8988T (cell line): ENCODE measurements around the gene SLCO2B1.

ENCODE experiments used
- DNase-seq: peaks from one replicate; pipeline ENCODE4 v3.0.0; 2011

Gene SLCO2B1

DNA sequence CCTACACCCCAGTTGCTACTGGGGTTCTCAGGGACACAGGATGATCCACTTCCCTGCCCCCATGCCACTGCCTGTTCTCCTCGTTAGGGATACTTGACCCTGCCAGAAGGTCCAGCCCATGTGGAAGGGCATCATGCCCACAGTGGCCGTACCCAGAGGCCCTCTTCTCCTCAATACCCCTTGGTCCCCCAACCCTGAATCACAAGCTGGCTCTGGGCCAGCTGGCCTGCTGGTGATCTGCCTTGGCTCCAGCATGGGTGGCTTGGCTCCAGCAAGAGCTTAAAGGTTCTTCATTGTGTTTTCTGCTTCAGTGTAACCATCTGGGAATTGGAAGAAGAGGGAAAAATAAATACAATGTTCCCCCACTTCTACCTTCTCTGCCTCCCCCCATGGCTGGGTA, 78.6 kb downstream of the SLCO2B1 start:
- DNase-seq: no peak

DNA sequence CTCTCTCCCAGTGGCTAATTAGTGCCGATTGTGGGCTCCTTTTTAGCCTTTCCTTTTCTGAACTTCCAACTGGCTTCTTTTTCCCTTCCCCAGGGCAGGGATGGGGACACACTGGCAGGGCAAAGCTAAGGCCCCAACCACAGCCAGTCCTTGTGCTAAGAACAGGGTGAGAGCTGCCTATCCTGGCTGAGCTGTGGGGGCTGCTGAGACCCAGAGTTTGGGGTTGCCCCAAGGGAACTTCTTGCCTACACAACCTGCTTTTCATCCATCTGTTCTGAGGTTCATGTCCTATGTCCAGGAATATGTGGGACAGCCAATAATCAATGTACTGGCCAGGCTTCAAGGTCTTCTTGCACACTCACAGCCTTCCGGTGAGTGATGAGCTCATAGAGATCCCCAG, 79.7 kb downstream of the SLCO2B1 start:
- no peak for DNase-seq

DNA sequence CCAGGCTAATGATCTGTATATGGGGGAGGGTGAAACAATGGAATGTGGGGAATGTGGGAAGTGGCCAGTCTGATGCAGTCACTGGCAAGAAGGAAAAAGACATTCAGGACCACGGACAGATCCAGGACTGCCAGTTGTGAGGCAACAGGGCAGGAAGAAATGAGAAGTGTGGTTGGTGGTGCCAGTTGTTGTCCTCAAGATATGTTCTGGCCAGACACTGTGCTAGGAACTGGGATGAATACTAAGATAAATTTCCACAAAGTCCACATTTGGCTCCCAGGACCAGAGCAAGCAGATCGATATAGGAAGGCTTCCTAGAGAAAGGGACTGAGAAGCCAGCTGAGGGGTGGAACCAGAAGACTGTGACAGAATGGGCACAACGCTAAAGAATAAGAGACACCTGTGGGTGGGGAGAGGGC, 82.9 kb downstream of the SLCO2B1 start:
- no peak for DNase-seq

DNA sequence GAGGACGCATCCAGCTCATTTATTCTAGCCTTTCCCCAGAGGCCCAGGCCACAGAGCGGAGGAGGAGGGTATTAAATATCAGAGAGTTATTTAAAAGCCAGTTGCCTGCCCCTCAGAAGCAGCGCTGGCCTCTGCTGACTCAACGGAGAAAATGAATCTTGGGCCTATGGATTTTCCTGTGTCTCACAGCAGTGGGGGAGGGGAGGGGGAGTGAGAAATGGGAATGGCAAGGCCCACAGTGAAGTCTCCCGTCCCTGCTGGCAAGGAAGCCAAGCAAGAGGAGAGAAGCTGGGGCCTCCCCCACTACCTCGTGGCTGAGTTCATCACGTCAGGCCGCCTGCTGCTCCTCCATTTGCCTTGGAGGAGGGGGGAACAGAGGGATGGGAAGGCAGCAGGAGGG, 85.2 kb downstream of the SLCO2B1 start:
- DNase-seq: no peak

DNA sequence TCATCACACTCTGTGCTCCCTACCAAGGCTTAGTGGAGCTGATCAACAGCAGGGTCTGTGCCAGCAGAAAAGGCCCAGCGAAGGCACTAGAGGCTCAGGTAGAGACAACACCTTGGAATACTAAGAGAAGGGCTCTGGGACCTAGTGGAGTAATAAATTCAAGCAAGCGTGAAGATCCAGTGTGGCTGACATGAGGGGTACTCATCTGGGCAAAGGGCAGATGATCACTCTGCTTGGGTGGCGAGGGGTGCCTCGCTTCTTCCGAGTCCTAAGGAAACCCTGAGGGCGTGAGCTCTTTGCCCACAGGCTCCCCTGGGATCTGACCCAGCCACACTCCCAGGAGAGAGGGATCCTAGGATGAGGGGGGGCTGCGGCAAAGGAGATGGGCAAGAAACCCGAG, 86.1 kb downstream of the SLCO2B1 start:
- no peak for DNase-seq

DNA sequence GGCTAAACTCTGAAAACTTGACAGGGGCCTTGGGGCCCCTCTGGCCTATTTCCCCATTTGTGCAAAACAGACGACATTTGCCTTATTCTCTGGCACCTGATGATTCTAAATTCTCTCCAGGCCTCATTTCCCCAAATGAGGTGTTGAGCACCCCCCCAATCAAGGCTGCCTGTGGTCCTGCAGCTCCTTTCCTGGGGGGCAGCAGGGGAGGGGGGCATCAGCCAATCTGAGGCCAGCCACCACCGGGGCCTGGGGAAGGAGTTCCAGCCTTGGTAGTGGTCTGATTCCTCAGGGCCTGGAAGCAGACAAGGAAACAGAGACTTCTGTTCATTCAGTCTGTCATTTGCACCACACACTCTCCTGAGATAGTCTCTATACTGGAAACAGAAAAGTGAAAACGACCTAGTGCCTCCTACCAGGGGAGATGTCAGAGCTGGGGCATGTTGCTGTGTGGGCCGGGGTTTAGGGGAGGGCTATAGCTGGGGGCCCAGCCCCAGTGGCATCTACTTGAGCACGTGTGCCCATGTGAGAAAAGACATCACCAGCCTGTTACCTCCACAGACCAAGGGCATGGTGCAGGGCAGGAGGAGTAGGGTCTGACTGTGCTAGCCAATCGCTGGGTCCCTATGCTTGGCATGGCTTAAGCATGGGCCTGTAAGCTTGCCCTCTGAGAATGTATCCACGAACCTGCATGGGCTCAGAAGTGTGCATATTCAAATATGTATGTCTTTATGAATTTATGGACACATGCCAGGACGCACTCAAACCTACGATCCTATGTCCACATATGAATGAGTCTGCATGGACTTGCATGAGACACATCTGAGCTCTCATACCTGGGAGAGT, 87.9 kb downstream of the SLCO2B1 start:
- no peak for DNase-seq

DNA sequence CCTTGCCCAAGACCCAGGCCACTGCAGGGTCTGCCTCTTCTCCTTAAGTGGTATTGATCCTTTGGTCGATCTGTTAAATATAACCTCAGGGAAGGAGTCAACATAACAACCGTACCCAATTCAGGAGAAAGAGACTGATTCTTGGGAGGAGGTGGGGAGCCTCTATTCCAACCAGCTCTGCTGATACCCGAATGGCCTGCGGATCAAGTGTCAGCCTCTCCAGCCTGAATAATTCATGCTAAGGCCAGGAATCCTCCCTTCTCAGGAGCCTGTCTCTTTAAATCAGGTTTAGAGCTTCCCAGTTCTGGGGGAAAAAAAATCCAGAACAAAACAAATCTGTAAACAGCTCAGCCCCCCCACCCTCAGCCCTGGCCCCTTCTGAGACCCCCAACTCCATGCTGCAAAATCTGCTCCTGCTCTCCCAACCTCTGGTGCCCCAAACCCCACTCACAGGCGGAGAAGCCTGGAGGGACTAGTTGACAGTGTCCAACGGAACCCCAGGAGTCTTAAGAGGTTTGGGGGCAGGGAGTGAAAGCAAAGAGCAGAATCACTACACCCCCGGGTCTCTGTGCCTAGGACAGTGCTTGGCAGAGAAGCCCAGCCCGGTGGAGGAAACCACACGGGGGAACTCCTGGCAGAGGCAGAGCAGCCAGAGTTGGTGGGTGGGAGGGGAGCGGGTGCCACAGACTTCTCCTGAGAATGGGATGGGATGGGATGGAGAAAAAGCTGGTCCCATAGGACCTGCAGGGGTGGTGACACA, 88.8 kb downstream of the SLCO2B1 start:
- no peak for DNase-seq

DNA sequence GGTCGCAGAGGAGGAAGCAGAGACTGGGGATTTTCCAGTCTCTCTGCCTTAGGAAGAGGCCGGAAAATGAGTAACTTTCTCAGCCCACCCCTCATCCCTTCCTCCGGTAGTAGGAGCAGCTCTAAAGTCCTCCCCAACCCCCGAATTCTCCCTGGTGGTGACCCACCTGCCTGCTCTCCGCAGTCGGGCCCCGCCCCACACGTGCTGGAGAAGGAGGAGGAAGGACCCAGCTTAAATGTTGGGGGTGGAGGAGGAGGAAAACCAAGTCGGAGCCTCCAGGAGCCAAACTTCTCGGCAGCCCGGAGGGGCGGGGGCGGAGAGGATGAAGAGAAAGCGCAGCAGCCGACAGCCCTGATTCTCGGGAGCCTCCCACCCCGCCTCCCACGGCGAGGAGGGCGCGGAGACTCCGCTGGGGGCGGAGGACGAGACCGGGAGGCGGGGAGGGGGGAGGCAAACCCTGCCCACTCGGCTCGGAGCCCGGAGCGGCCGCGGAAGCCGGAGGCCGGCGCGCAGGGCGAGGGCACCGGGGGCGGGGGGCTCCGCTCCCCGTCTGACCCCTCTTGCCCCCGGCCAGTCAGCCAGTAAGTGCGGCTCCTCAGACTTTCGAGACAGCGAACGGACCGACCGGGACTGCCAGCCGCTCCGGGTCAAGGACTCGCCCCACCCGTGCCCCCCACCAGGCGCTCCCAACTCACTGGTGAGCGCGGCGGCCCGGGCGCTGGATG, 89.6 kb downstream of the SLCO2B1 start, which contains the start of gene TPBGL:
TPBGL (plus strand) TSS at position 464 of the 725 bp plus-strand sequence. CDS start 276 bp downstream, outside the sequence.
- DNase-seq: no peak

DNA sequence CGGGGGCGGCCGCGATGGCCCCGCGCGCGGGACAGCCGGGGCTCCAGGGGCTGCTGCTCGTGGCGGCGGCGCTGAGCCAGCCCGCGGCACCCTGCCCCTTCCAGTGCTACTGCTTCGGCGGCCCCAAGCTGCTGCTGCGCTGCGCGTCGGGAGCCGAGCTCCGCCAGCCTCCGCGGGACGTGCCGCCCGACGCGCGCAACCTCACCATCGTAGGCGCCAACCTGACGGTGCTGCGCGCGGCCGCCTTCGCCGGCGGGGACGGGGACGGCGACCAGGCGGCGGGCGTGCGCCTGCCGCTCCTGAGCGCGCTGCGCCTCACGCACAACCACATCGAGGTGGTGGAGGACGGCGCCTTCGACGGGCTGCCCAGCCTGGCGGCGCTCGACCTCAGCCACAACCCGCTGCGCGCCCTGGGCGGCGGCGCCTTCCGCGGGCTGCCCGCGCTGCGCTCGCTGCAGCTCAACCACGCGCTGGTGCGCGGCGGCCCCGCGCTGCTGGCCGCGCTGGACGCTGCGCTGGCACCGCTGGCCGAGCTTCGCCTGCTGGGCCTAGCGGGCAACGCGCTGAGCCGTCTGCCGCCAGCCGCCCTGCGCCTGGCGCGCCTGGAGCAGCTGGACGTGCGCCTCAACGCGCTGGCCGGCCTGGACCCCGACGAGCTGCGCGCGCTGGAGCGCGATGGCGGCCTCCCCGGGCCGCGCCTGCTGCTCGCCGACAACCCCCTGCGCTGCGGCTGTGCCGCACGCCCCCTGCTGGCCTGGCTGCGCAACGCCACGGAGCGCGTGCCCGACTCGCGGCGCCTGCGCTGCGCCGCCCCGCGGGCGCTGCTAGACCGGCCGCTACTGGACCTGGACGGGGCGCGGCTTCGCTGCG, 90.4 kb downstream of the SLCO2B1 start:
- DNase-seq: peak; percentile 100

DNA sequence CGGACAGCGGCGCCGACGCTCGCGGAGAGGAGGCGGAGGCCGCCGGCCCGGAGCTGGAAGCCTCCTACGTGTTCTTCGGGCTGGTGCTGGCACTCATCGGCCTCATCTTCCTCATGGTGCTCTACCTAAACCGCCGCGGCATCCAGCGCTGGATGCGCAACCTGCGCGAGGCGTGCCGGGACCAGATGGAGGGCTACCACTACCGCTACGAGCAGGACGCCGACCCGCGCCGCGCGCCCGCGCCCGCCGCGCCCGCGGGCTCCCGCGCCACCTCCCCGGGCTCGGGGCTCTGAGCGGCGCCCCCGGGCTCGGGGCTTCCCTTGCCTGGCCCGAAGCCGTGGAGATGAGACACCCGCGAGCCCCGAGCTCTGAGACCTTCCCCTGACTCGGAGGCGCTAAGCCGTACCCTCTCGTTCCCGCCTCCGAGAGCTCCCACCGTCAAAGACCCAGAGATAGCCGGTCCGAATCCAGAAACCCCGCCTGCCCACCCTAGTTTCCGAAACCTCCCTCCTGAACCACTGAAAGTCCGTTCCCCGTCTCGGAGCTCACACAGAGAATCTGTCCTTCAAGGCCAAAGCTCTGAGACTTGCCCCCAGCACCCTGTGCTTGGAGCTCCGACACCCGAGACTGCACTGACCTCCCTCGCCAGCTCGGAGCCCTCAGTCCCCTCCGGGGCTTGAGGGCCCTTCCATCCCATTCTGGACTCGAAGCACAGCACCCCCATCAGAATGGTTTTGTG, 91.2 kb downstream of the SLCO2B1 start:
- DNase-seq: no peak

DNA sequence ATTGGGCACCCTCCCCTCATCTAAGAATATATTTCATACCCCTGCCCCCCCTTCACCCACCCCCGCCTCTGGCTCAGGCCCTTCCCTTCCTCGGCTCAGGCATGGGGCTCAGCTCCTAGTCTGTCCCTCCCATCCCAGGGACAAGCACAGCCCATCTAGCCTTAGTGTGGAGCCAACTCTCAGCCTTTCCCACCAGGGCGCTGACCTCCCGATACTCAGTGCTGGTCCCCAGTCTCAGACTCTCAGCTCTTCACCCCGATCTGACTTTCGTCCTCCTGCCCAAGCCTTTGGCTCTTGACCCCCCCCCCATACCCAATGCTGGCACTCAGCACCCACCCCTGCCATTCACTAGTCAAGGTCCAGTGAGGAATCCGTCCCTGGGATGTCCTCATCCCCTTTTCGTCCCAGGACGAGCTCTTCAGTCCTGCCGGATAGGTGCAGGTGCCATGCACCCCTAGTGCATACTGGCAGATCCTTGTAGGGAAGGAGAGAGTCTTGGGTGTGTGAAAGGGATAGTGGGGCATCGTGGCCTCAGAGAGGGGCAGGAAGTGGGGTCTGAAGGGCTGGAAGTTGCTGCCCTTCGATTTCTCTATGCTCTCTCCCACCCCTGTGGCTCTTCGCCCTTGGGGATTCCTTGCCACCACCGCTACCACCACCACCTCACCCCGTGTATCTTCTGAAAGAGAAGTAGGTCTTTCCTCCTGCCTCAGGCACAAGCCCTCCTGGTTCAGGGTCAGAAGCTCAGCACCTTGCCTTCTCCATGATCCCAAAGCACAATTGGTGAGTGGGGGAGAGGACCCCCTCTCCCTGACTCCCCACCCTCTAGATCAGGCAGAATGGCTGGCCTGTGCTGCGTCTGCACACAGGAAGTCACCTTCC, 92.1 kb downstream of the SLCO2B1 start:
- DNase-seq: no peak

DNA sequence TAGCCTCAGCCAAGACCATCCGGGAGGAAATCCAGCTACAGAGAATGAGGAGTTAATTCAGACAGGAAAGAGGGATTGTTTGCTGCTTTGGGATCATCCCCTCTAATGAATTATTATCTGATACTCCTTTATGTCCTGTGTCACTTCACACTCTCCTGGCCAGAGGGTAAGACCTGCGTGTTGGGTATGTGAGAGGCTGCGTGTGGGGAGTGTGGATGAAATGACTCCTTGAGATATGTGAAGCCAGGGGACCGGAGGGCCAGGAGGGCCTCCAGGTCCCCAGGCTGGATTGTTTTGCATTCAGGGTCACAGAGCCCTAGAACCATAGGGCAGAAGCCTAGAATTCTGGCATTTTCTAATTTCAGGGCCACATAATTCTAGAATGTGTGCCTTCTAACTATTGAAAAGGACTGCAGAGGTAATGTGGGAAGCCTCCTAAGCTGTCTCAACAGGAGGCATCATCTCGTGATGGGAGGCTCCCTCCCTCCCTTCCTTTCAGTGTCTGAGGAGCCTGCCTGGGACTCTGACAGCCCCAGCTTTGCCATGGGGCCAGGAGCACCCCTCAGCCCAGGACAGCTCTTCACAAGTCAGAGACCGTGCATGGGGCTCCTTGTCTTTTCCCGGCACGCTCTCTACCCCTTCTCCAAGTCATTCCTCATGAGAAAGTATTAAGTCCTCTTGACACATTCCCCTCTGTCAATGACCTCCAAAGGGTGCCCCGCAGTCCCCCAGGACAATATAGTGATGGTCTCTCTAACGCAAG, 93.3 kb downstream of the SLCO2B1 start:
- no peak for DNase-seq

DNA sequence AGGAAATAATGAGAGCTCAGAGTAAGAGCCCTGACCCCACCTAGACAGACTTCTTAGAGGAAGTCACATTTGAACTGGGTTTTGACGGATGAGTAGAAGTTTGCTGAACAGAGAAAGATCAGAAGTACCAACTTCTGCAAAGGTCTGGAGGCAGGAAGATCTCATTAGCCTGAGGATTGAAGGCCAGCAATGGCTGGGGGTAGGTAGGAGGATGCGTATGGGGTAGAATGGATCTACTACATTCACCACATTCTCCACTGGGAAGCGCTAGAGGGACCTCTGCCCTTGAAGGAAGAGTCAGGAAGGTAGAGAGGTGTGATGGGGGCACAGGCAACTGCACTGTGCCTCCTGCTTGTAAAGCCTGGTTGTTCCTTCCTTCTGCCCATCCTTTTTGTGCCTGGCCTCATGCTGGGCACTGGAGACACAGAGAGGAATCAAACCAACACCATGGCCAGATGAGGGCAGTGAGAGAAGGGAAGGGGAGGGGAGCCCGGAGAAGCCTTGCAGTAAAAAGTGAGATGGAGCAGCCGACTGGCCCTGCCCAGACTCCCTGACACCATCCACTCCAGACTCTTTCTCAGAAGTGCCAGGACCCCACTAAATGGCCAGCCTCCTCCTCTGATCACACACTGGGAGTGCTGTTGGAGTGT, 94.6 kb downstream of the SLCO2B1 start:
- DNase-seq: no peak

DNA sequence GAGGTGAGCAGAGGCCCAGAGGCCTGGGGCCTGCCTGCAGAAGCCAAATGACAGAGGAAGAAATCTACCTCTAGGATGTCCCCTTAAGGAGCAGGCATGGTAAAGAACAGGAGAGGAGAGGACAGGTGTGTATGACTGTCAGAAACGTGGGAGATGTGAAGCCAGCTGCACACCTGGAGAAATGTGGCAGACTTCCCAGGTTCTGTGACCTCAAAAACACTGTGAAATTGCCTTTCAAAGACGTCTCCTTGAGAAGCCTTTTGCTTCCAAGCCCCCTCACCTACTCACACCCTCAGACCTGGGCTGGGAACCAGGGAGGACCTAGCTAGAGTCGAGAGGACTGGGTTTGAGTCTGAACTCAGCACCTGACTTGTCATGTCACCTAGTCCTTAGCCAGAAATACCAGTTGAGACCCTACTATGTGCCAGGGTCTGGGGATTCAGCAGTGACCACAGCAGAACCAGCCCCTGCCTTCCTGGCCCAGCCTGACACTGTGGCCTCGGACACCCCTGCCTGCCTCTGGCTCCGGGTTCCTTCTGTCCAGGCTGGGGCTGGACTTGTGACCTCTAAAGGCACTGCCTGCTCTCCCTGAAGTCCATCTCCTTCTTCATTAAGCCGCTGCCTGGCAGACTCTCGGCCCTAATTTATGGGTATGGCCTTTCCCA, 95.2 kb downstream of the SLCO2B1 start:
- no peak for DNase-seq

DNA sequence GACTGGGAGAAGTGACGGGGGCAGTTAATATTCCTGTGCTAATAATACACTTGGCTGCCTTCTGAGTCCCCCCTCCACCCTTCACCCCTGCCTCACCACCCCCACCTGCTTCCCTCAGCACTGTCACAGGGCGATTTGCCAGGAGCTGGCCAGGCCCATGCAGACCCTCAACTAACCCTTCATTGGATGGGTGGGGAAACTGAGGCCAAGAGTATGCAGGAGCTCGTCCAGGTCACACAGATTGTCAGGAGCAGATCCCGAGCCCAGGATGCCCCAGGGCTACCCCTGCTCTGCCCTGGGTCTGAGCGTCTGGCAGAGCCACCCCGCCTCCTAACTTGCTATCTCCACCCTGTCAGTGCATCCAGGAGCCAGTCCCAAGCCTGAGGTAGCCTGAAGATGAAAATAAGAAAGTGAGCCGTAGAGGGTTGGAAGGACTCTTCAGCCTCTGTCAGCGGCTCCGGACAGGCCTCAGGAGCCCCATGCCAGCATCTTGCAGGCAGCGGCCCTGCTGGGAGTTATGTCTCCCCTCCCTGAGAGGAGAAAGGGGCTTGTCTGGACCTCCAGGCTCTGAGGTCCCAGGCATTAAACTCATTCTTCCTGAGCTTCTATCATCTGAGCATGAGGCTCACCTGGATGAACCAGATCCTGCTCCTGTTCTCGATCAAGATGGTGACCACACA, 95.9 kb downstream of the SLCO2B1 start:
- no peak for DNase-seq

DNA sequence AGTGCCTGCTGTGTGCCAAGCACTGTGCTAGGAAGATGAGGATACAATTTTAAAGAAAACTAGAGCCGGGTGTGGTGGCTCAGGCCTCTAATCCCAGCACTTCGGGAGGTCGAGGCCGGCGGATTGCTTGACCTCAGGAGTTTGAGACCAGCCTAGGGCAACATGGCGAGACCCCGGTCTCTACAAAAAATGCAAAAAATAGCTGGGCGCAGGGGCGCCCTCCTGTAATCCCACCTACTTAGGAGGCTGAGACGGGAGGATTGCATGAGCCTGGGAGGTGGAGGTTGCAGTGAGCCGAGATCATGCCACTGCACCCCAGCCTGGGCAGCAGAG, 98.0 kb downstream of the SLCO2B1 start:
- DNase-seq: no peak

DNA sequence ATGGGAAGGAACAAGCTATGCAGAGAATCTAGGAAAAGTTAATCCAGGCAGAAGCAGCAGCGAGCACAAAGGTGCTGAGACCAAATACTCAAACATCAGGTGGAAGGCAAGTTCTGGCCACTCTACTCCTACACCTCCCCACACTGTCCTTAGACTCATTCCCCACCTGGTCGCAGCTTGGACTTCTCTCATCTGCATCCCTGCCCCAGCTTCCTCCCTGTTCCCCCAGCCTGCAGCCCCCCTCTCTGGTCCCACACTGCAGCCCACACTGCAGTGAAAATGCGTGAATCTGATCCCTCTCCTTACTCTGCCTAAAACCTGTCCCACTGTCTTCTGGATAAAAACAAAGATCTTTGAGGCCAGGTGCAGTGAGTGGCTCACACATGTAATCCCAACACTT, 98.8 kb downstream of the SLCO2B1 start:
- DNase-seq: no peak

DNA sequence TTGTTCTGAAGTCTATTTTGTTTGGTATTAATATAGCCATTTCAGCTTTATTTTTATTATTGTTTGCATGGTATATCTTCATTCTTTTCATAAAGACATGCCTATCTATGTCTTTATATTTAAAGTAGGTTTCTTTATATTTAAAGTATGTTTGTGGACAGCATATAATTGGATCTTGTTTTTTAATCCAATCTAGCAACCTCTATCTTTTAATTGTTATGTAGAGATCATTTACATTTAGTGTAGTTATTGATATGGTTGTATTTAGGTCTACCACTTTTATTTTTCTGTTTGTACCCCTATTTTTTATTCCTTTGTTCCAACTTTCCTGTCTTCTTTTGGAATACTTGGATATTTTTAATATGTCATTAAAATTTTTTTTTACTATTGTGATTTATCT, 103.4 kb downstream of the SLCO2B1 start:
- no peak for DNase-seq
